Loucy (cell line): ENCODE data around the gene BTNL9.

Experiments
- CTCF ChIP-seq: fragments of 200-600 bp; sonication (generic); conservative IDR thresholded peaks from 2 replicates; pipeline ENCODE4 v1.5.1; 2014; ENCODE audit warnings: mild to moderate bottlenecking, antibody characterized with exemption, low read length
- EZH2phosphoT487 ChIP-seq: fragments of 200-600 bp; IDR thresholded peaks from 2 replicates; pipeline ENCODE4 v1.6.1; 2018; ENCODE audit warnings: antibody characterized with exemption, mild to moderate bottlenecking, moderate library complexity, borderline replicate concordance

- TF ChIP-seq CTCF (no peak), EZH2phosphoT487 (no peak)
Measured at GRCh38 chr5:181084621-181085195, 44.6 kb downstream of the BTNL9 start.
